ENCODE results near the gene ARHGAP10.

ARHGAP10 gene

GRCh38 chr4:148016063-148016637, 284.3 kb downstream of the ARHGAP10 start:
- Histone ChIP-seq H3K4ac (ENCODE audit: low read length) (no peak overlapping the region), H3K14ac (ENCODE audit: low read length) (no peak overlapping the region), H2BK15ac (ENCODE audit: low read length) (no peak overlapping the region), H3K18ac (ENCODE audit: low read length) (no peak overlapping the region), H2BK12ac (ENCODE audit: low read length) (no peak overlapping the region), H3K9me3 (replicated peaks in 1 of 2; ENCODE audit: control insufficient read depth in 2 of 2, insufficient read depth in 1 of 2, low read depth in 1 of 2, low read length in 2 of 2) (no peaks in the 10 kb centered on the region), H3K27me3 (ENCODE audit: control insufficient read depth in 3 of 3, insufficient read depth in 3 of 3, low read depth in 1 of 3, low read length in 3 of 3) (peaks cover 0 to 2% (median 0%) of the 10 kb centered on the region in 3 experiments), H3K4me3 (ENCODE audit: low read length in 2 of 2) (no peak overlapping the region), H3K79me1 (ENCODE audit: low read depth, low read length) (no peaks in the 10 kb centered on the region), H3K4me1 (ENCODE audit: control insufficient read depth in 2 of 2, insufficient read depth in 1 of 2, low read depth in 1 of 2, low read length in 2 of 2) (peaks cover 0 to 1% of the 10 kb centered on the region in 2 donors), H3K36me3 (replicated peaks in 1 of 2; ENCODE audit: control insufficient read depth in 2 of 2, insufficient read depth in 2 of 2, low read length in 2 of 2) (no peaks in the 10 kb centered on the region), H2AFZ (ENCODE audit: low read length) (no peak overlapping the region), H3K23ac (ENCODE audit: low read depth, low read length, poor library complexity) (no peak overlapping the region), H2BK120ac (ENCODE audit: low read depth, low read length) (no peak overlapping the region), H2BK5ac (ENCODE audit: low read length) (no peak overlapping the region), H4K91ac (ENCODE audit: low read depth, low read length, poor library complexity) (no peak overlapping the region), H3K9ac (ENCODE audit: low read depth, low read length, poor library complexity) (no peak overlapping the region), H3K27ac (replicated peaks; ENCODE audit: low read length) (no peak overlapping the region), H2AK5ac (ENCODE audit: low read depth, low read length) (no peak overlapping the region), H3K4me2 (ENCODE audit: insufficient read depth, low read length, poor library complexity, severe bottlenecking) (no peak overlapping the region), H4K8ac (ENCODE audit: low read depth, low read length) (no peak overlapping the region)
- no CpG with 5 or more reads among the region's 6 CpGs for WGBS, 2 donors (ENCODE audit: extremely low coverage in 2 of 2, insufficient read length in 2 of 2, insufficient replicate concordance in 1 of 2)
- no peak for DNase-seq (ENCODE audit: low spot score)

GRCh38 chr4:148017801-148018200, 285.9 kb downstream of the ARHGAP10 start:
- WGBS, 2 donors (ENCODE audit: extremely low coverage in 2 of 2, insufficient read length in 2 of 2, insufficient replicate concordance in 1 of 2) = no CpG with 5 or more reads among the region's 5 CpGs
- DNase-seq (ENCODE audit: low spot score) = no peak
- no peak overlapping the region for H3K14ac ChIP-seq (ENCODE audit: low read length)
- H2BK120ac ChIP-seq (ENCODE audit: low read depth, low read length) = no peak overlapping the region
- H2BK5ac ChIP-seq (ENCODE audit: low read length) = no peak overlapping the region
- no peaks in the 10 kb centered on the region for H3K79me1 ChIP-seq (ENCODE audit: low read depth, low read length)
- no peak overlapping the region for H3K18ac ChIP-seq (ENCODE audit: low read length)
- no peak overlapping the region for H3K4ac ChIP-seq (ENCODE audit: low read length)
- no peak overlapping the region for H4K91ac ChIP-seq (ENCODE audit: low read depth, low read length, poor library complexity)
- no peak overlapping the region for H2BK15ac ChIP-seq (ENCODE audit: low read length)
- no peak overlapping the region for H3K23ac ChIP-seq (ENCODE audit: low read depth, low read length, poor library complexity)
- no peaks in the 10 kb centered on the region for H3K36me3 ChIP-seq (replicated peaks in 1 of 2; ENCODE audit: control insufficient read depth in 2 of 2, insufficient read depth in 2 of 2, low read length in 2 of 2)
- no peak overlapping the region for H4K8ac ChIP-seq (ENCODE audit: low read depth, low read length)
- no peak overlapping the region for H3K4me2 ChIP-seq (ENCODE audit: insufficient read depth, low read length, poor library complexity, severe bottlenecking)
- H2AFZ ChIP-seq (ENCODE audit: low read length) = no peak overlapping the region
- H3K4me3 ChIP-seq (ENCODE audit: low read length in 2 of 2) = no peak overlapping the region
- H2AK5ac ChIP-seq (ENCODE audit: low read depth, low read length) = no peak overlapping the region
- H3K9ac ChIP-seq (ENCODE audit: low read depth, low read length, poor library complexity) = no peak overlapping the region
- peaks cover 0 to 1% of the 10 kb centered on the region in 2 donors for H3K4me1 ChIP-seq (ENCODE audit: control insufficient read depth in 2 of 2, insufficient read depth in 1 of 2, low read depth in 1 of 2, low read length in 2 of 2)
- H3K27ac ChIP-seq (replicated peaks; ENCODE audit: low read length) = no peak overlapping the region
- no peak overlapping the region for H2BK12ac ChIP-seq (ENCODE audit: low read length)
- no peaks in the 10 kb centered on the region for H3K9me3 ChIP-seq (replicated peaks in 1 of 2; ENCODE audit: control insufficient read depth in 2 of 2, insufficient read depth in 1 of 2, low read depth in 1 of 2, low read length in 2 of 2)
- H3K27me3 ChIP-seq (ENCODE audit: control insufficient read depth in 3 of 3, insufficient read depth in 3 of 3, low read depth in 1 of 3, low read length in 3 of 3) = peaks cover 0 to 2% (median 0%) of the 10 kb centered on the region in 3 experiments

GRCh38 chr4:148021686-148022085, 289.8 kb downstream of the ARHGAP10 start:
- H3K23ac ChIP-seq (ENCODE audit: low read depth, low read length, poor library complexity) = no peak overlapping the region
- no peak overlapping the region for H2AFZ ChIP-seq (ENCODE audit: low read length)
- H2BK5ac ChIP-seq (ENCODE audit: low read length) = no peak overlapping the region
- H2BK12ac ChIP-seq (ENCODE audit: low read length) = no peak overlapping the region
- no CpG with 5 or more reads among the region's 1 CpG for WGBS, 2 donors (ENCODE audit: extremely low coverage in 2 of 2, insufficient read length in 2 of 2, insufficient replicate concordance in 1 of 2)
- no peak overlapping the region for H3K4ac ChIP-seq (ENCODE audit: low read length)
- no peaks in the 10 kb centered on the region for H3K27me3 ChIP-seq (ENCODE audit: control insufficient read depth in 3 of 3, insufficient read depth in 3 of 3, low read depth in 1 of 3, low read length in 3 of 3)
- no peaks in the 10 kb centered on the region for H3K4me1 ChIP-seq (ENCODE audit: control insufficient read depth in 2 of 2, insufficient read depth in 1 of 2, low read depth in 1 of 2, low read length in 2 of 2)
- H4K8ac ChIP-seq (ENCODE audit: low read depth, low read length) = no peak overlapping the region
- no peak overlapping the region for H3K18ac ChIP-seq (ENCODE audit: low read length)
- no peak overlapping the region for H3K14ac ChIP-seq (ENCODE audit: low read length)
- H3K9ac ChIP-seq (ENCODE audit: low read depth, low read length, poor library complexity) = no peak overlapping the region
- H4K91ac ChIP-seq (ENCODE audit: low read depth, low read length, poor library complexity) = no peak overlapping the region
- no peaks in the 10 kb centered on the region for H3K36me3 ChIP-seq (replicated peaks in 1 of 2; ENCODE audit: control insufficient read depth in 2 of 2, insufficient read depth in 2 of 2, low read length in 2 of 2)
- H3K27ac ChIP-seq (replicated peaks; ENCODE audit: low read length) = no peak overlapping the region
- no peak for DNase-seq (ENCODE audit: low spot score)
- no peak overlapping the region for H2BK120ac ChIP-seq (ENCODE audit: low read depth, low read length)
- H3K4me2 ChIP-seq (ENCODE audit: insufficient read depth, low read length, poor library complexity, severe bottlenecking) = no peak overlapping the region
- H2BK15ac ChIP-seq (ENCODE audit: low read length) = no peak overlapping the region
- H2AK5ac ChIP-seq (ENCODE audit: low read depth, low read length) = no peak overlapping the region
- no peaks in the 10 kb centered on the region for H3K9me3 ChIP-seq (replicated peaks in 1 of 2; ENCODE audit: control insufficient read depth in 2 of 2, insufficient read depth in 1 of 2, low read depth in 1 of 2, low read length in 2 of 2)
- no peak overlapping the region for H3K4me3 ChIP-seq (ENCODE audit: low read length in 2 of 2)
- H3K79me1 ChIP-seq (ENCODE audit: low read depth, low read length) = peaks cover 1% of the 10 kb centered on the region

GRCh38 chr4:148022975-148023374, 291.1 kb downstream of the ARHGAP10 start:
- Histone ChIP-seq H3K4me3 (ENCODE audit: low read length in 2 of 2) (no peak overlapping the region), H3K9me3 (replicated peaks in 1 of 2; ENCODE audit: control insufficient read depth in 2 of 2, insufficient read depth in 1 of 2, low read depth in 1 of 2, low read length in 2 of 2) (peaks cover 0 to 1% of the 10 kb centered on the region in 2 donors), H2BK12ac (ENCODE audit: low read length) (no peak overlapping the region), H2AK5ac (ENCODE audit: low read depth, low read length) (no peak overlapping the region), H3K4ac (ENCODE audit: low read length) (no peak overlapping the region), H2BK5ac (ENCODE audit: low read length) (no peak overlapping the region), H3K23ac (ENCODE audit: low read depth, low read length, poor library complexity) (no peak overlapping the region), H3K27ac (replicated peaks; ENCODE audit: low read length) (no peak overlapping the region), H4K91ac (ENCODE audit: low read depth, low read length, poor library complexity) (no peak overlapping the region), H3K4me2 (ENCODE audit: insufficient read depth, low read length, poor library complexity, severe bottlenecking) (no peak overlapping the region), H2AFZ (ENCODE audit: low read length) (no peak overlapping the region), H3K27me3 (ENCODE audit: control insufficient read depth in 3 of 3, insufficient read depth in 3 of 3, low read depth in 1 of 3, low read length in 3 of 3) (no peaks in the 10 kb centered on the region), H3K9ac (ENCODE audit: low read depth, low read length, poor library complexity) (no peak overlapping the region), H3K14ac (ENCODE audit: low read length) (no peak overlapping the region), H3K36me3 (replicated peaks in 1 of 2; ENCODE audit: control insufficient read depth in 2 of 2, insufficient read depth in 2 of 2, low read length in 2 of 2) (no peaks in the 10 kb centered on the region), H3K79me1 (ENCODE audit: low read depth, low read length) (peaks cover 1% of the 10 kb centered on the region), H3K18ac (ENCODE audit: low read length) (no peak overlapping the region), H4K8ac (ENCODE audit: low read depth, low read length) (no peak overlapping the region), H2BK120ac (ENCODE audit: low read depth, low read length) (no peak overlapping the region), H3K4me1 (ENCODE audit: control insufficient read depth in 2 of 2, insufficient read depth in 1 of 2, low read depth in 1 of 2, low read length in 2 of 2) (no peaks in the 10 kb centered on the region), H2BK15ac (ENCODE audit: low read length) (no peak overlapping the region)
- DNase-seq (ENCODE audit: low spot score) = no peak
- WGBS, 2 donors (ENCODE audit: extremely low coverage in 2 of 2, insufficient read length in 2 of 2, insufficient replicate concordance in 1 of 2) = no CpG with 5 or more reads among the region's 6 CpGs
